KG1 (cell line): Measurements from ENCODE around the gene GNGT2.

Experiments
- DNase-seq: peaks from one replicate; lab custom pipeline; 2025; lab: John Stamatoyannopoulos, UW

Gene GNGT2

DNA sequence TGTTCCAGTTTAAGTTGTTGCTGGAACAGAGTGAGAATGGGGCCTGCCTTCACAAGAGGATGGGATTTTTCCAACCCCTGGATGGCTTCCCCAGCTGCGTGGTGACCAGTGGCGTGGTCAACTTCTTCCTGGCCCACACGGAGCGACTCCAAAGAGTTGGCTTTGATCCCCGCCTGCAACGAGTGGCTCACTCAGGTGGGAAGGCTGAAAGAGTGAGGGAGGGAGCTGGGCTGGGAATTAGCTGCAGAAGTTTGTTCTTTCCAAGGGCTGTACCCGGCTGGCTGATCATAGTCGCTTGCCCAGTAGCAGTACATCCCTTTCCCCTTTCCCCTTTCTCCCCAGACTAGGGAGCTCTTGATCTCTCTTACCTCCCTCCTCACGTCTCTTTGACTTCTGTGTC is 41.7 kb downstream of the GNGT2 start:
- no peak for DNase-seq

DNA sequence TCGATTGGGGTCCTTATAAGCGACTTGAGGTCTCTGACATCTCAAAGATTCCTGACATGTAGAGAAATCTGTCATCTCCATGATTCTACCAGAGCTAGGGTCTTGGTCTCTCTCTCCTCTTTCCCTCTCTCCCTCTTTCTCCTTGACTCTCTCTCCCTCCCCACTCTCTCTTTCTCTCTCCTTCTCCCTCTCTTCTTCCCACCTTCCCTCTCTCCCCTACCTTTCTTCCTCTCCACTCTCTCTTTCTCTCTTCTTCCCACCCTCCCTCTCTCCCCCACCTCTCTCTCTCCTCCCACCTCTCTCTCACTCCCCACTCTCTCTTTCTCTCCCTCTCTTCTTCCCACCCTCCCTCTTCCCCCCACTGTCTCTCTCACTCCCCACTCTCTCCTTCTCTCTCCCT is 45.2 kb downstream of the GNGT2 start:
- no peak for DNase-seq

DNA sequence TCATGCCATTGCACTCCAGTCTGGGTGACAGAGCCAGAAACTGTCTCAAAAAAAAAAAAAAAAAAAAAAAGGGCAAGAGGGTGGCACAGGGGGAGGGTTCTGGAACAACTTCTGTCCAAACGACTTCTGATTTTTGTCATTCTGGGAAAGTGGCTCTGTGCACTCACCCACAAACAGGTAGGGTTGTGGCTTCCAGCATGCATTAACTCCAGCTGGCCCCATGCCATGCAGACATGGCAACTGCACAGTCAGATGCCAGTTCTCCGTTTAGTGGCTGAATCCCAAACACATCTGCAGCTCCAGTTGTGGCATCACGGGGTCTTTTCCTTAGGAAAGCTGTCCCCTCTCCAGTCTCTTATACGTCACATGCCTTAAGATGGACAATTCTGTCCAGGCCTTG is 47.5 kb downstream of the GNGT2 start:
- no peak for DNase-seq

DNA sequence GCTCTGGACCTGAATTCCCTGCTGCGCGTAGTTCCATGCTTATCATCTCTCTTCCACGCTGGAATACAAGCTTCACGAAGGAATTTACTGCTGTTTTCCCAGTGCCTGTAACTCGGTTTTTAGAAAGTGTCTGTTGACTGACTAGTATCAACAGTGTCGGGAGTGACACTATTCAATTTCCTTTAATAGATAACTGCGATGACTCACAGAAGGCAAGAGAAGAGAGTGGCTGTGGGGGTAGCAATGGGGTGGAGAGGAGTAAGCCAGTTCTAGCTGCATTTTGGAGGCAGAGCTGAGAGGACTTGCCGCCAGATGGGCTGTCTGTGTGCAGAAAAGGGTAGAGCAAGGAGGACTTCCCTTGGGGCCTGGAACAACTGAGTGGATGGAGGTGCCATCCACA is 52.6 kb downstream of the GNGT2 start:
- DNase-seq, result no peak

DNA sequence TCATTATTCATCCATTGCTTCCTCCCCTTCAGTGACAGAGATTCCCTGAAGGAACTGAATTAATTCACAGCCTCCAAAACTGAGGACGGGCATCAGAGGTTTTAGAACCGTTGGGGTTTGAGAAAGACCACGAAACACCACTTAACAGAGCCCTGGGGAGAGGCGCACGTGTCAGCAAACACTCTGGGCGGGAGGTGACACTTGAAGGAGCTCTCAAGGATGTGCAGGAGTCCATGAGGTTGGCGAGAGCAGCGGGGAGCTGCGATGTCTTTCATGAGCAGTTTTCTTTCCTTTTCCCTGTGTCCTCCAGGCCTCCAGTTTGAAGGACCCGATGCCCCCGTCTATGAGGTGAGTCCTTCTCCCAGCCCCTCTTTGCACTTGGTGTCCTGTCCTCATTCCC is 54.1 kb downstream of the GNGT2 start:
- DNase-seq, result no peak
